ENCODE measurements around the gene CERS6. TPM values are rescaled to one million over a fixed set of nuclear protein-coding genes. Genes with fewer than 3 reads are reported as not detected.

Gene CERS6
- total and polyA plus RNA-seq, 2 experiments from 2014 or later = 40.9 to 99.1 TPM

DNA sequence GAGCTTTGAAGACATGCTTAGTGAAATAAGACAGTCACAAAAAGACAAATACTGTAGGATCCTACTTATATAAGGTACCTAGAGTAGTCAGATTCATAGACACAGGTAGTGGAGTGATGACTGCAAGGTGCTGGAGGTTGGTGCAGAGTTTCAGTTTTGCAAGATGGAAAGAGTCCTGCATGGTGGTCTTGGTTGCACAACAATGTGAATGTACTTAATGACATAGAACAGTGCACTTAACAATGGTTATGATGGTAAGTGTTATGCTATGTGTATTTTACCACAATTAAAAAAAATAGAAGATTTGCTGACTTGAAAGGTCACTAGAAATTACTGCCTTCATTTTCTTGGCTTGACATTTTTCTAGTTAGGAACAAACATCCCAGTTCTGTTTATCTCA is 9.5 kb downstream of the CERS6 start:
- Histone ChIP-seq H3K4me2 (peak overlapping the region; percentile 55), H4K20me1 (ENCODE audit: insufficient read depth, poor library complexity, severe bottlenecking) (peaks cover 24% of the 10 kb centered on the region)

DNA sequence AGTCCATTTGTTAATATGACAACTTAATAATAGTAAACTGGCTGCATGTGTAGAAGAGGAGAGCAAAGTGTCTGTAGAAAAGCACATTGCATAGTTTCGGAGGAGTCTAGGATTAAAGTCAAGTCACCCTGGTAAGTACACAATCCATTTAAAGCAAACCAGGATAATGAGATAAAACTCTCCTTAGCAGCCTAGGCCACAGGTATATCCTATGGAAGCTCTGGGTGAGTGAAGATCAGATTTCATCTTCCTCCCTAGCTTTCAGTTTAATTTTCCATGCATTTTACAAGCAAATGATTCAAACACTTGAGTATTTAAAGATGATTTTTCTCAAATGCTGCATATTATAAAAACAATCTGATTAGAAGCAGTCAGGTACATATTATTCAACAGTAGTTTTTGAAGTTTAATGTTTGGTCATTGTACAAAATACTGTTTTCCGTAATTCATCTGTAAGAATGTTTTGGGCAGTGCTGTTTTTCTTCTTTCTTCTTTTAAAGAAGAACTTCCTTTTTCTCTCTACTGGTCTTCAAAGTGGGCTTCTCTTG is 10.2 kb downstream of the CERS6 start:
- peak overlapping the region; percentile 55 for H3K4me2 ChIP-seq
- 39% methylated on average over 2 of the region's 2 CpGs for WGBS (ENCODE audit: low lambda C conversion rate, missing lambda C conversion rate)
- H3K79me2 ChIP-seq = peaks cover 95% of the 10 kb centered on the region
- no peak overlapping the region for H3K4me3 ChIP-seq
- peak overlapping the region; percentile 43 for H3K27ac ChIP-seq
- no peak for DNase-seq (ENCODE audit: low spot score)
- no peaks in the 10 kb centered on the region for H3K9me3 ChIP-seq (ENCODE audit: low read depth)
- peaks cover 29% of the 10 kb centered on the region for H4K20me1 ChIP-seq (ENCODE audit: insufficient read depth, poor library complexity, severe bottlenecking)
- no peak for TF ChIP-seq EZH2 (IDR thresholded peaks at IDR 0.05; ENCODE audit: borderline replicate concordance)
- TF ChIP-seq, protein P1, sequence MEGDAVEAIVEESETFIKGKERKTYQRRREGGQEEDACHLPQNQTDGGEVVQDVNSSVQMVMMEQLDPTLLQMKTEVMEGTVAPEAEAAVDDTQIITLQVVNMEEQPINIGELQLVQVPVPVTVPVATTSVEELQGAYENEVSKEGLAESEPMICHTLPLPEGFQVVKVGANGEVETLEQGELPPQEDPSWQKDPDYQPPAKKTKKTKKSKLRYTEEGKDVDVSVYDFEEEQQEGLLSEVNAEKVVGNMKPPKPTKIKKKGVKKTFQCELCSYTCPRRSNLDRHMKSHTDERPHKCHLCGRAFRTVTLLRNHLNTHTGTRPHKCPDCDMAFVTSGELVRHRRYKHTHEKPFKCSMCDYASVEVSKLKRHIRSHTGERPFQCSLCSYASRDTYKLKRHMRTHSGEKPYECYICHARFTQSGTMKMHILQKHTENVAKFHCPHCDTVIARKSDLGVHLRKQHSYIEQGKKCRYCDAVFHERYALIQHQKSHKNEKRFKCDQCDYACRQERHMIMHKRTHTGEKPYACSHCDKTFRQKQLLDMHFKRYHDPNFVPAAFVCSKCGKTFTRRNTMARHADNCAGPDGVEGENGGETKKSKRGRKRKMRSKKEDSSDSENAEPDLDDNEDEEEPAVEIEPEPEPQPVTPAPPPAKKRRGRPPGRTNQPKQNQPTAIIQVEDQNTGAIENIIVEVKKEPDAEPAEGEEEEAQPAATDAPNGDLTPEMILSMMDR (IDR thresholded peaks at IDR 0.05; ENCODE audit: poor library complexity) = no peak
- H3K27me3 ChIP-seq = no peaks in the 10 kb centered on the region
- H3K4me1 ChIP-seq (ENCODE audit: insufficient read depth) = peaks cover 46% of the 10 kb centered on the region
- H3K9me2 ChIP-seq (replicated peaks; ENCODE audit: insufficient read depth) = no peaks in the 10 kb centered on the region
- H2AFZ ChIP-seq = no peak overlapping the region
- H3K36me3 ChIP-seq (replicated peaks; ENCODE audit: insufficient read depth, low read depth) = no peaks in the 10 kb centered on the region

More for the DNA sequence above, 9.5 kb downstream of the CERS6 start:
- Histone ChIP-seq H3K9me2 (replicated peaks; ENCODE audit: insufficient read depth) (no peaks in the 10 kb centered on the region), H3K27me3 (no peaks in the 10 kb centered on the region), H3K36me3 (replicated peaks; ENCODE audit: insufficient read depth, low read depth) (no peaks in the 10 kb centered on the region), H3K4me1 (ENCODE audit: insufficient read depth) (peaks cover 41% of the 10 kb centered on the region), H3K4me3 (no peak overlapping the region), H3K9me3 (ENCODE audit: low read depth) (no peaks in the 10 kb centered on the region), H2AFZ (no peak overlapping the region), H3K27ac (peak overlapping the region; percentile 43), H3K79me2 (peaks cover 98% of the 10 kb centered on the region)
- TF ChIP-seq EZH2phosphoT487 (IDR thresholded peaks at IDR 0.05; ENCODE audit: low read depth, severe bottlenecking, unreplicated experiment) (no peak), EZH2 (IDR thresholded peaks at IDR 0.05; ENCODE audit: borderline replicate concordance) (no peak)
- TF ChIP-seq, protein P1 (IDR thresholded peaks at IDR 0.05; ENCODE audit: poor library complexity) = no peak
- no peak for DNase-seq (ENCODE audit: low spot score)

DNA sequence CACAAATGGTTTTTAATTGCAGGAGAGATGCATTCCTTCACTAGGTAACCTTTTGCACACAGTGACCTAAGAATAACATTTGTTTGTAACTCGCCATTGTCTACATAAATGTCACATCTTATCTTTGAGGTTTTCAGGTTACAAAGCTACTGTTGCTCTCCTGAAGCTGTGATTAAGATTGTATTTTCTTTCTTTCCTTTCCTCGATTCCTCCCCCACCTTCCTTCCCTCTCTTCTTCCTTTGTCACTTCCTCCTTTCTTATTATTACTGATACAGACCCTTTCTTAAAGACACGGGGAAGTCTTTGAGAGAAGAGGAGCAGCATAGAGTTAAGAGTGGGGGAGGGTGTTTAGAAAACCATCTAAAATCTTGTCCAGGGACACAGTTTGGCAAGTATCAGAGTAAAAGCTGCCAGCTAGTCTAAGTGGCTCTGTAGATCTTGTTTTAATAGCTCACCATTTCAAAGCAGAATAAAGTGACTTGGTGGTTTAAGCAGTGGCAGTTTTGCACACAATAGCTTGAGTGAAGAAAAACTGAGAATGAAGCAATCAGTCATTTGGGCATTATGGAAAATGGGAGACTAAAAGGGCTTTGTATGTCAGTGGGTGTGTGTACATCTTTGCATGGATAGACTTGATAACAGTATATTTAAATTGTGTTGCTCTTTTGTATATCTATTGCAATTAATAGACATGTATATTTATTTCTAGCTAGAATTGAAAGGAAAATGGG is 10.9 kb downstream of the CERS6 start:
- Histone ChIP-seq H2AFZ (no peak overlapping the region), H3K36me3 (replicated peaks; ENCODE audit: insufficient read depth, low read depth) (no peaks in the 10 kb centered on the region), H3K79me2 (peaks cover 95% of the 10 kb centered on the region), H3K27me3 (no peaks in the 10 kb centered on the region), H3K4me1 (ENCODE audit: insufficient read depth) (peaks cover 53% of the 10 kb centered on the region), H3K27ac (peak overlapping the region; percentile 43), H3K4me3 (no peak overlapping the region), H4K20me1 (ENCODE audit: insufficient read depth, poor library complexity, severe bottlenecking) (peaks cover 29% of the 10 kb centered on the region), H3K4me2 (peak overlapping the region; percentile 55), H3K9me2 (replicated peaks; ENCODE audit: insufficient read depth) (no peaks in the 10 kb centered on the region), H3K9me3 (ENCODE audit: low read depth) (no peaks in the 10 kb centered on the region)
- TF ChIP-seq EZH2 (IDR thresholded peaks at IDR 0.05; ENCODE audit: borderline replicate concordance) (no peak), EZH2phosphoT487 (IDR thresholded peaks at IDR 0.05; ENCODE audit: low read depth, severe bottlenecking, unreplicated experiment) (no peak)
- TF ChIP-seq, protein P1 (IDR thresholded peaks at IDR 0.05; ENCODE audit: poor library complexity) = no peak
- 15% methylated on average over 3 of the region's 3 CpGs for WGBS (ENCODE audit: low lambda C conversion rate, missing lambda C conversion rate)
- DNase-seq (ENCODE audit: low spot score) = no peak
